Stimulated activated CD8-positive, alpha-beta memory T cell treated with anti-CD3 and anti-CD28 coated beads, Interleukin-7, amount 100 ng/mL, for 1 hour (primary cell): ENCODE results near the gene TMEM37.
"Not testable (repeated sequence)": the region's sequence is repeated elsewhere in the genome, so short reads cannot be mapped to it uniquely, and the experiment has no call there.

Experiments used
- DNase-seq, 2 donors: peaks; one replicate each; pipeline ENCODE4 v3.0.0-alpha.2; 2020; ENCODE audit warnings: low read depth in 2 of 2

TMEM37 gene, protein sequence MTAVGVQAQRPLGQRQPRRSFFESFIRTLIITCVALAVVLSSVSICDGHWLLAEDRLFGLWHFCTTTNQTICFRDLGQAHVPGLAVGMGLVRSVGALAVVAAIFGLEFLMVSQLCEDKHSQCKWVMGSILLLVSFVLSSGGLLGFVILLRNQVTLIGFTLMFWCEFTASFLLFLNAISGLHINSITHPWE

GRCh38 chr2:119431155-119431975 lies at the start of gene TMEM37:
Gene TMEM37 (plus strand): TSS chr2:119431854. CDS start chr2:119431904, 50 bp downstream.
- DNase-seq = no peak

DNA sequence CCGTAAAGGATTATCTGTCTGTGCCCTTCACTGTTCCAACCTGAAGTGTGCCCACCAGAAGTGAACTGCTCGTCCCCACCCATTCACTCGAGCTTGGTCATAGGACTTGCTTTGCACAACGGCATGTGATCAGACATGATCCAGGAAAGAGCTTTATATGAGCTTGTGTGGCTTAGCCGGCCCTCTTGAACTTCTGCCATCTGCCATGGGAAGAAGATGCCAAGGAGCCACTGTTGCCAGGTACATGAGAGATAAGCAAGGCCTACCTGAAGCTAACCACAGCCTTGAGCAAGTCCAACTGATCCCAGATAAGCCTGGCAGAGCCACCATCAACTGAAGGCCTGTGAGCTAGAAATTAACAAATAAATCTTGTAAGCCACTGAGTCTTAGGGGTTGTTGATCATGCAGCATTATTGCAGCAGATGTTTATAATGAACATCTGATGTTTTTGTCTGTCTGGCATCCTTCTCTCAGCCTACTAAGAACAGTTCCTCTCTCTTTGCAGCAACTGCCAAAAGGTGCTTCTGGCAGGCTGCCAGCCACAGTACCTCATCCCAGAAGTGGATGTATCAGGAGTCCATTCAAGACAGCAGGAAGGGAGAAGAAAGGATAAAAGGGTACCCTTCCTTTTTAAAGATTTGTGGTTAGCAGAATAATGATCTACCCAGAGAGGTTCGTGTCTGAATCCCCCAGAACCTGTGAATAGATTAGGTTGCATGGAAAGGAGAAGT lies 48.1 kb upstream of the TMEM37 start:
- no peak for DNase-seq

DNA sequence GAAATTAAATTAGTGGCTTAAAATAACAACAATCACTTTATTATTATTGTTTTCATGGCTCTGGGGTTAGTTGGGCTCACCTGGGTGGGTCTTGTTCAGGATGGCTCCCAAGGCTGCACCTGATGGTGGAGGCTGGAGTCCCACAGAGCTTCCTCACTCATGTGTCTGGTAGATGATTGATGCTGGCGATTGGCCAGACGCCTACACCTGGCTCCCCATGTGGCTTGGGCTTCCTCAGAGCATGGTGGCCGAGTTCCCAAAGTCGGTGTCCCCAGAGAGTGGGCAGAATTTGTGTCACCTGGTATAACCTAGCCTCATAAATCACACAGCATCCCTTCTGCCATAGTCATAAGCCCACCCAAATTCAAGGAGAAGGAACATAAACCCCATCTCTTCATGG lies 46.7 kb upstream of the TMEM37 start:
- no peak for DNase-seq

DNA sequence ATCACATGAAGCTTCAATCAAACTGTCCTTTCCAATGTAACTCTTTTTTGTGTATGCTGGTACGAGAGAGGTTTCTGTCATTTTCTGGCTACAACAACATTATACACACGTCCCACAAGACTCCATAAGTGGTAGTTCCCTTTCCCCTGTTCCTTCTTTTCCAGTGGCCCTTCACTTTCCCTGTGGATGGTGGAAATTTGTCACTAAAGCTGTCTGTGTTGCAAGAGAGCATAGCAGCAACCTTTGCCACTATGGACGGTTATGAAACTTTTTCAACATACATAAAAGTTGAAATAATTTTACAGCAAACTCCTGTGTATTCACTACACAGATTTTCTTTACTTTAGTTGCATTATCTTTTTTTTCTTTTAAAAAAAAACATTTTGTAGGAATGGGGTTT lies 46.2 kb upstream of the TMEM37 start:
- no peak for DNase-seq

DNA sequence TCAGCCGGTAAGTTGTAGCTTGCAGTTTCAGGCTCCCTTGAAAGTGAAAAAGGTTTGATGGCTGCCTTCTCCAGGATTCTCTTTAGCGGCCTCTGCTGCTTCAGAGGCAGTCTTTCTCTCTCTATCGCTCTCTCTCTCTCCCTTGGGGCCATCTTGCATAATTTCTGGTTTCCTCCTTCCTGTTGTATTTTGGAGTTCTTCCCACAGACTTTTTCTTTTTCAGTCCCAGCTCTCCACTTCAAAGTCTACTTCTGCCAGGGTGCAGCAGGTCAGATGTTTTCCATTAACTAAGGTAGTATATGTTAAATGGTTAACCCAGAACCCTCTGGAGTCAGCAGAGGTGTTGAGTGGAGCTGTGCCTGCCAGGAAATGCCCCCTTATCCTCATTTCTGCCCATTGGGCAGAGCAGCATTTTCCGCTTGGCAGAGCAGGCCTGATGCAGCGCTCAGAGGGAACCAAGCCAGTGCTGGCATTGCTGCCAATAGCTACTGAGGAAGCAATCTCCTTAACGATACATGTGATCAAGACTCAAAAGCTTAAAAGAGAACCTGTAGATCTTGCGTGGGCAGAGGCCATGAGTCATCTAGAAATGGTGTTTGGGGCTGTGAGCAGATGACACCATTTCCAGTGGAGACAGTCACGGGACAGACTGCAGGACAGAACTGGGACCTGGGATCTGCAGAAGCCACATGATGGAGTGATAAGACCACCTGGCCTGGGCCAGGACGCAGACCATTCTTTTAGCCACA lies 44.1 kb upstream of the TMEM37 start:
- DNase-seq = no peak

- no peak for DNase-seq
Observed at GRCh38 chr2:119389615-119390306, 41.9 kb upstream of the TMEM37 start.

GRCh38 chr2:119393971-119394748 lies 37.5 kb upstream of the TMEM37 start:
- DNase-seq = no peak

- DNase-seq = no peak
Observed at GRCh38 chr2:119397196-119397595, 34.5 kb upstream of the TMEM37 start.

DNA sequence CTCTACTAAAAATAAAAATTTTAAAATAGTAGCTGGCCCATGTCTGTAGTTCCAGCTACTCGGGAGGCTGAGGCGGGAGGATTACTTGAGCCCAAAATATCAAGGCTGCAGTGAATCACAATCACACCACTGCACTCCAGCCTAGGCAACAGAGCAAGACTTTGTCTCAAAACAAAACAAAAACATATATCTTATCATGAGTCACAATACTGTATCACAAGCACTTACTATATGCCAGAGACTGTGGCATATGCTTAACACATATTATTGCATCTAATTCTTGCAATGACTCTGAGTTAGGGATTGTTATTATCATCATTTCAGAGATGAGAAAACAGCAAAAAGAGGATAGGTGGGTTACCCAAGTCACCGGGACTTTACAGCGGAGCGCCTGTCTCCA lies 29.5 kb upstream of the TMEM37 start:
- no peak for DNase-seq

DNA sequence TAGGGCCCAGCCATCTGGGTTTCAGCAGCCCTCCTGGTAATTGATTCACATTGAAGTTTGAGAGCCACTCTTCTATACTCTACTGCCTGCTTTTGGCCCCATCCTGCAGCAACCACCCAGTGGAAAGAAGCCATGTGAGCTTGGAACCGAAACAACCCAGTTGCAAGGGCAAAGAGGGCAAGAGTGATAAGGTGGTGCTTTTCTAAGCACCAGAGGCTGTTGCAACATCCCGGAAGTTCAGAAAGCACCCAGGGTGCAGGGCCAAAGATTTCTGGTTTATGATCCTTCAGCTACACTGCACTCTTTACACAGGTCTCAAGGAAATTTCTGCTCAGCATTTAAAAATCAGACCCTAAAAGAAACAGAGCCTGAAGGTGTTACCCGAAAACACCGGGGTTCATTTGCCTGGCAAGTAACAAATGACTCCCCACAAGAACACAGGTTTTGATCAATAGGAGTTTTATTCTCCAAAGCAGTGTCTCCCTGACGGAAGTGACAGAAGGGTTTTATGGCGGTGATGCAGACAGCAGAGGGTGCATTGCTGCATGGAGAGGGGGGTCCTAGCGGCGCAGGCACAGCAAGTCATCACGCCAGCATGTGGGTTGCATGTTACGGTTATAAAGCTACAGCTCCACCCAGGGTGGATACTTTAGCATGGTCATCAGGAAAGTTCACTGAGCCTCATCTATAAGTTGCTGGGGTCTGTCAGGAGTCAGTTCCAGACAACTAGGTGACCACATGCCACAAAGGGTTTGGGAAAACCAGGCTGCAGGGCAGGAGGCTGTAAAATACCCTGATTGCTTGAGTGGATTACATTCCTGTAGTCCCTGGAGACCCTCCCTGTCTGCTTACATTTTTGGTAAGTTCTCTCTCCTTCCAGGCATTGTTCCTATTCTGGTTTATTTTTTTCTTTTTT lies 28.8 kb upstream of the TMEM37 start:
- DNase-seq = no peak

DNA sequence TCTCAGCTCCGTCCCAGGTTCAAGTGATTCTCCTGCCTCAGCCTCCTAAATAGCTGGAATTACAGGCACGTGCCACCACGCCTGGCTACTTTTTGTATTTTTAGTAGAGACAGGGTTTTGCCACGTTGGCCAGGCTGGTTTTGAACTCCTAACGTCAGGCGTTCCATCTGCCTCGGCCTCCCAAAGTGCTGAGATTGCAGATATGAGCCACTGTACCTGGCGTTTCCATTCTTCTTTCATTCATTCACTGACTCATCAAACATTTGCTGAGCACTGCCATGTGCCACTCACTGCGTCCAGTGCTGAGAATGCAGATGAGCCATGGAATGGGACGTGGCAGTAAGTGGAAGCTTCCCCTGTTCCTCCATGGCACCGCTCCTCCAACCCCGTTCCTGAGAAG lies 28.0 kb upstream of the TMEM37 start:
- DNase-seq = not testable (repeated sequence)

GRCh38 chr2:119405151-119405550 lies 26.5 kb upstream of the TMEM37 start:
- DNase-seq = no peak

GRCh38 chr2:119407430-119408220 lies 24.0 kb upstream of the TMEM37 start:
- DNase-seq = no peak

DNA sequence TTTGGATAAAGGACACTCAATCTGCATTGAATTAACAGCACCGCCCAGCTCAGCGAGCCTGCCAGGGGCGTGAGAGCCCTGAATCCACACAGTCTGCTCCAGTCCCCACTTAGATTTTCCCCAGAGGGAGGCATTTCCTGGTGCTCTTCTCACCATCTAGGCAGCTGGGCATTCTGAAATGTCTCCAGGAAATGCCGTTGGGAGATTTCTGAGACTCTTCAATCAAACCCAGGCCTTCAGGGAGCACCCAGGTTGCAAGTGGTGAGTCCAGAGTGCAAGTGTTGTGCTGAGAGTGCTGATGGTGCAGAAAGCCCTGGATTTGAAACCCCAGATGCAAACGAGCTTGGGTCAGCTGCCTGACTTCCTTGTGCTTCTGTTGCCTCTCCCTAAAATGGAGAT lies 23.4 kb upstream of the TMEM37 start:
- DNase-seq = no peak

- DNase-seq = no peak
Observed at GRCh38 chr2:119409506-119409905, 22.1 kb upstream of the TMEM37 start.

DNA sequence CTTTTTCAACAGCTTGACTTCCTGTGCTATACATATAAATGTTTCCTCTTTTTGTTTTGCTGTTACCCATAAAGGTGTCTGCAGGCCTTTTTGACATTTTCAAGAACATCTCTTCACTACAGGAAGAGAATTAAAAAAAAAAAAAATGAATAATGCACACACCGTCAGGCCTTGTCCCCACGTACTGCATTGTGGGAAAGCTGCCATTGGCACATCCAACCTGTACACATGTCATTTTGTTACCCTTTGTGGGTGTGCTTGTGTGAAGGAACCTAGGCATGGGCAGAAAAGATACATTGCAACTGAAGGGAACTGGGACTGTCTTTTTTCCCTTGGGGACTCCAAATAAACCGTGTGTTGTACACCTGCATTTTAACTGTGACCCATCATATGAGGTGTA lies 16.8 kb upstream of the TMEM37 start:
- DNase-seq = no peak

- DNase-seq = no peak
Observed at GRCh38 chr2:119415630-119416029, 16.0 kb upstream of the TMEM37 start.

GRCh38 chr2:119416299-119416923 lies 15.2 kb upstream of the TMEM37 start:
- DNase-seq = no peak
